HAP-1 (cell line): ENCODE data around the gene FOXR1.
A peak's percentile ranks its signal among the peaks of the same experiment; 100 is the strongest.

Experiments used
- DNase-seq, 2 experiments: peaks; one replicate each; pipeline ENCODE4 v3.0.0-alpha.2; 2016 to 2020; ENCODE audit warnings: low spot score in 2 of 2
- H3K27me3 ChIP-seq: fragments of 250-450 bp; sonication (Bioruptor Pico); 2 replicates; pipeline ENCODE4 v1.5.1; 2020; ENCODE audit warnings: low read depth, mild to moderate bottlenecking, moderate library complexity
- H3K36me3 ChIP-seq: fragments of 250-450 bp; sonication (Bioruptor Pico); replicated peaks from 2 replicates; pipeline ENCODE4 v1.5.1; 2020; ENCODE audit warnings: mild to moderate bottlenecking
- H3K4me1 ChIP-seq: fragments of 250-450 bp; sonication (Bioruptor Pico); 2 replicates; pipeline ENCODE4 v1.5.1; 2020; ENCODE audit warnings: mild to moderate bottlenecking
- H3K4me3 ChIP-seq: fragments of 250-450 bp; sonication (Bioruptor Pico); 2 replicates; pipeline ENCODE4 v1.5.1; 2020; ENCODE audit warnings: mild to moderate bottlenecking, moderate library complexity
- H3K9me3 ChIP-seq: fragments of 250-450 bp; sonication (Bioruptor Pico); 2 replicates; pipeline ENCODE4 v1.5.1; 2020; ENCODE audit warnings: mild to moderate bottlenecking, moderate library complexity
- in situ Hi-C: fragments of 300-500 bp; cut with MboI; formaldehyde crosslinking; loops from 3 replicates; pipeline ENCODE4 v1.14.3; 2020; ENCODE audit warnings: low sequenced_read_pairs, inconsistent platforms, mixed read lengths

FOXR1 gene

DNA sequence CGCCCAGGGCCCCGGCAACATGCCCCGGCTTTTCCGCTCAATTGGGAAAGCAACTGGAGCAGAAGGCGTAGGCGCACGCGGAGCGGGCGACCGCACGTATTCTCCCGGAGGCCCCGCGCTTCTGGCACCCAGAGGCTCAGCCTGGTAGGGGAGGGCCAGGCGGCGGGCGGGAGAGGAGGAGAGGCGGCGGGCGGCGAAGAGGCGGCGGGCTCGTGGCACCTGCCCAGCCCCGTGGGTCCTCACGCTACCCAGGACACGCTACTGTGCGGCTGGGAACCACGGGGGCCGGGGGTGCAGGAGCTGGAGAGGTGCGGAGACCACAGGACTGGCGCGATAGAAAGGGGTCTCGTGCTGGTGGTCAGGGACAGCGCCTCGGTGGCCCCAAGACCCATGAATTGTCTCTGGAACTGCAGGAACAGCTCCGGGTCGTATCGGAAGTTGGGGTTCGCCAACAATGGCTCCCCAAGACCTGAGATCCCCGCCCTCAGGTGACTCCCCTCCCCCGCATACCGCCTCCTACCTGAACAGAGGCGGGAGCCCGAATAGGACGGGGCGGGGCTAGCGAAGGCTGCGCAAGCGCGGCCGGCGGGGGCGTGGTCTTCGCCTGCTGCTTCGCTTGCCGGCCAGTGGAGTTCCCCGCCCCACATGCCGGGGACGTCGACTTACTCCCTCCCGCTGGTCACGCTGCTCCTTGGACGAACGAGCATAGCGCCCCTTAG, 58.9 kb downstream of the FOXR1 start, which contains the start of gene SLC37A4:
TSS of gene SLC37A4 (minus strand) at position 549 of the 719 bp plus-strand sequence.
- DNase-seq, result peak; percentile 96 to 99
- in situ Hi-C loops, result loop anchor here (5.0 kb wide), 1 partner anchor 67 kb away; a partner anchor contains a TSS
- H3K4me3 ChIP-seq, result peak within 1 kb of the TSS; percentile 79
- no peaks in the 10 kb centered on the region for H3K27me3 ChIP-seq
- no peaks in the 10 kb centered on the region for H3K9me3 ChIP-seq
- H3K4me1 ChIP-seq, result peaks cover 10% of the 10 kb centered on the region
- H3K36me3 ChIP-seq, result peaks cover 34% of the 10 kb centered on the region
